B cell (primary cell): ENCODE data around the gene UBASH3B.

Source experiments
- CTCF ChIP-seq: fragments of 200-600 bp; IDR thresholded peaks from one replicate; pipeline ENCODE4 v1.8.0; 2022; ENCODE audit warnings: antibody characterized with exemption, mild to moderate bottlenecking
- EZH2 ChIP-seq: IDR thresholded peaks from 2 replicates; pipeline ENCODE4 v1.6.1; 2012; ENCODE audit warnings: borderline replicate concordance, low read depth, mild to moderate bottlenecking, moderate library complexity, low read length; ENCODE audit not compliant: insufficient read depth, poor library complexity, severe bottlenecking

GRCh38 chr11:122758974-122759373 is 103.5 kb downstream of the UBASH3B start:
- TF ChIP-seq EZH2 (no peak), CTCF (no peak)
